Measurements from ENCODE around the gene MED17.

MED17 gene

GRCh38 chr11:93846411-93846810 lies 62.3 kb downstream of the MED17 start:
- no peak for DNase-seq (ENCODE audit: low read depth in 3 of 3, low spot score in 1 of 3)

- no peak for DNase-seq (ENCODE audit: low read depth in 3 of 3, low spot score in 1 of 3)
These were observed 65.1 kb downstream of the MED17 start for GRCh38 chr11:93849201-93849600.

DNA sequence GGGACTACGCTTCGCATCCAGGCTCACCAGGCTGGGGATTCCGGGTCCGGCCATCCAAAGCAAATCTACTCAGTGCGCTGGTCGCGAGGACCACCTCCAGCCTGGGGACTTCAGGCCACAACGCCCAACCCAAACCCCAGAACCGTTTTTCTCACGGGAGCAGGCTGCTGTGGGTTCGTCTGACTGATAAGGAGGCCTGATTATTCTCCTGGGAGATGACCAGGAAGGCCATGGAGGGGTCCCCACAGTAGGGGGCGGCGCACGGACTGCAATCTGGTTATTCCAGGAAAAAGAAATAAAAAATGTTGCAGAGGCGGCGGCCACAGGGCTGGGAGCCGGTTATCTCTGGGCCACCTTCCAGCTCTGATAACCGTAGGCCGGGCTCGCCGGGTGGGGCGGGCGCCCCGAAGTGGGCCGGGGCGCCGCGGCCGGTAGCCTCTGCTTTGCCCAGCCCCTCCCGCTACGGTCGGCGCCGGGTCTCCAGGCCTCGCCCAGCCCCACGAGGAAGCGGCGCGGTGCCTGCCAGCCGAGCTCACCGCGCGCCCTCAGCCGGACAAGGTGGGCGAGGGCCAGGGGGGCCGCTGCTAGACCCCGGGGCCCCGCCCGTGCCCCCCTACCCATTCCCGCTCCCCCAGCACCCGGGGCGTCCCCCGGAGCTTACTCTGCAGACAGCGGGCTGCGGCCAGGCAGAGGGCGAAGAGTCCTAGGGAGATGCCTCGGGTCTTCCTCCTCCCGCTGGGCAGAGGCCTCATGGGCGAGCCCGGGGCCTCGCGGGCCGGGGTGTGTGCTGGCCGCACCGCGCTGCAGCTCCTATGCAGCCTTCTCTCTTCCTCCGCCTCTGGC lies 65.9 kb downstream of the MED17 start:
- DNase-seq (ENCODE audit: low read depth in 3 of 3, low spot score in 1 of 3) = no peak

- DNase-seq (ENCODE audit: low read depth in 3 of 3, low spot score in 1 of 3) = no peak
These were observed 66.5 kb downstream of the MED17 start, which contains the start of gene VSTM5 for GRCh38 chr11:93850594-93851018. Gene VSTM5 (minus strand): TSS chr11:93850618. CDS start chr11:93850502, 116 bp downstream.

DNA sequence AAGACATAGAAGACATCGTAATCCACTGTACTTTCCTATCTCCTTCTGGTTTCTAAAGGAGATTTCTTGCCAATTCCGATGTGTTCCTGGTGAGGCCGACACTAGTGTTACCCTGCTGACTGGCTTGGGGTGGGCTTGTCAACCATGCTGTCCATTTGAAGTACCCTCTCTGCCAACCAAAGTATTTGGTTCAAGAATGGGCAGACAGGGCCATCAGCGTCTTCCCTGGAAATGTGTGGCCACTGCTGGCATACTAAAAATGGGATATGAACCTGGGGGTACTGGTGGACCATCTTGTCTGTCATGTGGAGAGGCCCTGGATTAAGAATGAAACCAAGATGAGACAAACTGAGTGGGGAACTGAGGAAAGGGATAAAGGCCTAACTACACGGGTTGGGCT lies 68.2 kb downstream of the MED17 start:
- no peak for DNase-seq (ENCODE audit: low read depth in 3 of 3, low spot score in 1 of 3)

- DNase-seq (ENCODE audit: low read depth in 3 of 3, low spot score in 1 of 3) = no peak
These were observed 73.5 kb downstream of the MED17 start for GRCh38 chr11:93857413-93858120.

- DNase-seq (ENCODE audit: low read depth in 3 of 3, low spot score in 1 of 3) = no peak
These were observed 74.2 kb downstream of the MED17 start for GRCh38 chr11:93858121-93858775.

GRCh38 chr11:93861808-93862207 lies 77.7 kb downstream of the MED17 start:
- DNase-seq (ENCODE audit: low read depth in 3 of 3, low spot score in 1 of 3) = no peak
